ENCODE measurements around the gene SPRED3.
"Not testable (repeated sequence)": the region's sequence is repeated elsewhere in the genome, so short reads cannot be mapped to it uniquely, and the experiment has no call there.

Gene SPRED3

GRCh38 chr19:38360839-38361631, 27.5 kb upstream of the SPRED3 start:
- peaks cover 11% of the 10 kb centered on the region for H3K4me1 ChIP-seq (ENCODE audit: control insufficient read depth, insufficient read depth, low read length)
- no peak overlapping the region for H3K9ac ChIP-seq (ENCODE audit: low read length)
- H3K4me3 ChIP-seq (ENCODE audit: low read length): no peak overlapping the region
- H3K27me3 ChIP-seq (ENCODE audit: control insufficient read depth, insufficient read depth, low read length): peaks cover 38% of the 10 kb centered on the region
- no peaks in the 10 kb centered on the region for H3K9me3 ChIP-seq (ENCODE audit: control insufficient read depth, low read length)
- no peaks in the 10 kb centered on the region for H3K36me3 ChIP-seq (ENCODE audit: control insufficient read depth, insufficient read depth, low read length)

- H3K9me3 ChIP-seq (ENCODE audit: control insufficient read depth, low read length): no peaks in the 10 kb centered on the region
- H3K4me1 ChIP-seq (ENCODE audit: control insufficient read depth, insufficient read depth, low read length): peaks cover 11% of the 10 kb centered on the region
- no peak overlapping the region for H3K9ac ChIP-seq (ENCODE audit: low read length)
- H3K27me3 ChIP-seq (ENCODE audit: control insufficient read depth, insufficient read depth, low read length): peaks cover 33% of the 10 kb centered on the region
- H3K4me3 ChIP-seq (ENCODE audit: low read length): peak overlapping the region; percentile 36
- H3K36me3 ChIP-seq (ENCODE audit: control insufficient read depth, insufficient read depth, low read length): no peaks in the 10 kb centered on the region
Measured at GRCh38 chr19:38361633-38362075, 26.8 kb upstream of the SPRED3 start.

- Histone ChIP-seq H3K9me3 (ENCODE audit: control insufficient read depth, low read length) (no peaks in the 10 kb centered on the region), H3K9ac (ENCODE audit: low read length) (peak overlapping the region; percentile 8), H3K36me3 (ENCODE audit: control insufficient read depth, insufficient read depth, low read length) (no peaks in the 10 kb centered on the region), H3K4me3 (ENCODE audit: low read length) (peak overlapping the region; percentile 36), H3K4me1 (ENCODE audit: control insufficient read depth, insufficient read depth, low read length) (peaks cover 11% of the 10 kb centered on the region), H3K27me3 (ENCODE audit: control insufficient read depth, insufficient read depth, low read length) (peaks cover 33% of the 10 kb centered on the region)
Measured at GRCh38 chr19:38362076-38362945, 26.2 kb upstream of the SPRED3 start.

GRCh38 chr19:38362946-38363688, 25.4 kb upstream of the SPRED3 start:
- H3K9ac ChIP-seq (ENCODE audit: low read length); H3K9me3 ChIP-seq (ENCODE audit: control insufficient read depth, low read length); H3K36me3 ChIP-seq (ENCODE audit: control insufficient read depth, insufficient read depth, low read length); H3K4me3 ChIP-seq (ENCODE audit: low read length): not testable (repeated sequence)
- Histone ChIP-seq H3K27me3 (ENCODE audit: control insufficient read depth, insufficient read depth, low read length) (peaks cover 32% of the 10 kb centered on the region), H3K4me1 (ENCODE audit: control insufficient read depth, insufficient read depth, low read length) (peaks cover 11% of the 10 kb centered on the region)

- Histone ChIP-seq H3K4me1 (ENCODE audit: control insufficient read depth, insufficient read depth, low read length) (peaks cover 11% of the 10 kb centered on the region), H3K4me3 (ENCODE audit: low read length) (no peak overlapping the region), H3K9ac (ENCODE audit: low read length) (no peak overlapping the region)
Measured at GRCh38 chr19:38367041-38367440, 21.5 kb upstream of the SPRED3 start.

GRCh38 chr19:38369584-38369983, 18.9 kb upstream of the SPRED3 start:
- H3K4me1 ChIP-seq (ENCODE audit: control insufficient read depth, insufficient read depth, low read length): no peaks in the 10 kb centered on the region
- no peak overlapping the region for H3K4me3 ChIP-seq (ENCODE audit: low read length)
- H3K9me3 ChIP-seq (ENCODE audit: control insufficient read depth, low read length): no peaks in the 10 kb centered on the region
- peaks cover 3% of the 10 kb centered on the region for H3K27me3 ChIP-seq (ENCODE audit: control insufficient read depth, insufficient read depth, low read length)
- no peaks in the 10 kb centered on the region for H3K36me3 ChIP-seq (ENCODE audit: control insufficient read depth, insufficient read depth, low read length)
- no peak overlapping the region for H3K9ac ChIP-seq (ENCODE audit: low read length)

More at GRCh38 chr19:38367041-38367440, 21.5 kb upstream of the SPRED3 start:
- Histone ChIP-seq H3K9me3 (ENCODE audit: control insufficient read depth, low read length) (no peaks in the 10 kb centered on the region), H3K36me3 (ENCODE audit: control insufficient read depth, insufficient read depth, low read length) (no peaks in the 10 kb centered on the region), H3K27me3 (ENCODE audit: control insufficient read depth, insufficient read depth, low read length) (peaks cover 3% of the 10 kb centered on the region)

GRCh38 chr19:38370299-38370698, 18.2 kb upstream of the SPRED3 start:
- no peak overlapping the region for H3K9ac ChIP-seq (ENCODE audit: low read length)
- H3K9me3 ChIP-seq (ENCODE audit: control insufficient read depth, low read length): no peaks in the 10 kb centered on the region
- peaks cover 1% of the 10 kb centered on the region for H3K4me1 ChIP-seq (ENCODE audit: control insufficient read depth, insufficient read depth, low read length)
- no peak overlapping the region for H3K4me3 ChIP-seq (ENCODE audit: low read length)
- H3K36me3 ChIP-seq (ENCODE audit: control insufficient read depth, insufficient read depth, low read length): no peaks in the 10 kb centered on the region
- H3K27me3 ChIP-seq (ENCODE audit: control insufficient read depth, insufficient read depth, low read length): no peaks in the 10 kb centered on the region

- Histone ChIP-seq H3K36me3 (ENCODE audit: control insufficient read depth, insufficient read depth, low read length) (no peaks in the 10 kb centered on the region), H3K9ac (ENCODE audit: low read length) (no peak overlapping the region), H3K4me3 (ENCODE audit: low read length) (no peak overlapping the region), H3K27me3 (ENCODE audit: control insufficient read depth, insufficient read depth, low read length) (no peaks in the 10 kb centered on the region), H3K4me1 (ENCODE audit: control insufficient read depth, insufficient read depth, low read length) (peaks cover 9% of the 10 kb centered on the region), H3K9me3 (ENCODE audit: control insufficient read depth, low read length) (no peaks in the 10 kb centered on the region)
Measured at GRCh38 chr19:38371081-38371480, 17.4 kb upstream of the SPRED3 start.

- peaks cover under 1% of the 10 kb centered on the region for H3K36me3 ChIP-seq (ENCODE audit: control insufficient read depth, insufficient read depth, low read length)
- H3K9me3 ChIP-seq (ENCODE audit: control insufficient read depth, low read length): no peaks in the 10 kb centered on the region
- peak overlapping the region; percentile 2 for H3K9ac ChIP-seq (ENCODE audit: low read length)
- peaks cover 14% of the 10 kb centered on the region for H3K4me1 ChIP-seq (ENCODE audit: control insufficient read depth, insufficient read depth, low read length)
- H3K27me3 ChIP-seq (ENCODE audit: control insufficient read depth, insufficient read depth, low read length): no peaks in the 10 kb centered on the region
- H3K4me3 ChIP-seq (ENCODE audit: low read length): no peak overlapping the region
Measured at GRCh38 chr19:38373907-38374331, 14.6 kb upstream of the SPRED3 start.

GRCh38 chr19:38374332-38375097, 14.0 kb upstream of the SPRED3 start, which contains the start of gene PSMD8:
TSS of gene PSMD8 (plus strand) at chr19:38374571. CDS start at chr19:38374602, 31 bp downstream.
- H3K9ac ChIP-seq (ENCODE audit: low read length): peak within 1 kb of the TSS; percentile 92
- H3K4me3 ChIP-seq (ENCODE audit: low read length): peak within 1 kb of the TSS; percentile 97
- H3K9me3 ChIP-seq (ENCODE audit: control insufficient read depth, low read length): no peaks in the 10 kb centered on the region
- peaks cover 6% of the 10 kb centered on the region for H3K36me3 ChIP-seq (ENCODE audit: control insufficient read depth, insufficient read depth, low read length)
- H3K27me3 ChIP-seq (ENCODE audit: control insufficient read depth, insufficient read depth, low read length): no peaks in the 10 kb centered on the region
- peaks cover 14% of the 10 kb centered on the region for H3K4me1 ChIP-seq (ENCODE audit: control insufficient read depth, insufficient read depth, low read length)

- Histone ChIP-seq H3K9me3 (ENCODE audit: control insufficient read depth, low read length) (no peaks in the 10 kb centered on the region), H3K4me3 (ENCODE audit: low read length) (peak overlapping the region; percentile 97), H3K36me3 (ENCODE audit: control insufficient read depth, insufficient read depth, low read length) (peaks cover 6% of the 10 kb centered on the region), H3K27me3 (ENCODE audit: control insufficient read depth, insufficient read depth, low read length) (no peaks in the 10 kb centered on the region), H3K4me1 (ENCODE audit: control insufficient read depth, insufficient read depth, low read length) (peaks cover 14% of the 10 kb centered on the region), H3K9ac (ENCODE audit: low read length) (peak overlapping the region; percentile 92)
Measured at GRCh38 chr19:38375098-38375493, 13.4 kb upstream of the SPRED3 start.
